Tibial nerve (tissue), 3 donors: Measurements from ENCODE around the gene SDC1.

ENCODE experiments used
- CTCF ChIP-seq, 5 experiments: fragments of 200-600 bp in 3 of 5; fragments of 450-650 bp in 2 of 5; sonication (generic) in 3 of 5; IDR thresholded peaks; one replicate each; pipeline ENCODE4 v1.5.1; 2016 to 2019; ENCODE audit warnings: antibody characterized with exemption in 5 of 5, mild to moderate bottlenecking in 3 of 5, moderate library complexity in 2 of 5
- POLR2A ChIP-seq, 2 donors: fragments of 450-650 bp; IDR thresholded peaks; one replicate each; pipeline ENCODE4 v1.6.1; 2017; ENCODE audit warnings: antibody characterized with exemption in 2 of 2, mild to moderate bottlenecking in 2 of 2, moderate library complexity in 2 of 2

GRCh38 chr2:20203521-20204225 lies 21.3 kb downstream of the SDC1 start:
- TF ChIP-seq CTCF (IDR thresholded peaks at IDR 0.05) (no peak), POLR2A (IDR thresholded peaks at IDR 0.05) (no peak)
